GM19467 (cell line): Measurements from ENCODE around the gene CACNB4.

ENCODE experiments used
- ATAC-seq: cut with Tn5 transposase; IDR thresholded peaks from one replicate; pipeline ENCODE4 v1.9.1; 2021; ENCODE audit warnings: mild to moderate bottlenecking, moderate library complexity; ENCODE audit not compliant: unreplicated experiment

The CACNB4 gene

DNA sequence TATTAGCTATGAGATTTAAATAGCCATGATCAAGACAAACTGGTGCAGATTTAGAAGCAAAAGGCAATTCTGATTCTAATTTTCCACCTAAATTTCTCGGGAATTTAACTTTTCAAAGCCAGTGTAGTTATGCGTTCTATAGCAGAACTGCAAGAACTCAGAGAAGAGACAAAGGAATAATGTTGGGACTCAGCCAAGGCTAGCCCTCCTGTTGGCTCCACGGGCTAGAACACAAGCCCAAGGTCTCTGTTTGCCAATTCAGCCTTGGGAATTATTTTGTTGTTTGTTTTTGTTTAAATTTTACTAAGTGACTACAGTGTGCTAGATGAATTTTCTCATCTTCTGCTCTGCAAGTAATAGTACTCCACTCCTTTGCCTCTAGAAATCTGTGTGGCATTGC lies 121.2 kb downstream of the CACNB4 start:
- no peak for ATAC-seq

- peak; percentile 66 for ATAC-seq
Observed at GRCh38 chr2:151976945-151977353, 121.9 kb downstream of the CACNB4 start.

GRCh38 chr2:151975460-151976414 lies 123.1 kb downstream of the CACNB4 start:
- no peak for ATAC-seq

DNA sequence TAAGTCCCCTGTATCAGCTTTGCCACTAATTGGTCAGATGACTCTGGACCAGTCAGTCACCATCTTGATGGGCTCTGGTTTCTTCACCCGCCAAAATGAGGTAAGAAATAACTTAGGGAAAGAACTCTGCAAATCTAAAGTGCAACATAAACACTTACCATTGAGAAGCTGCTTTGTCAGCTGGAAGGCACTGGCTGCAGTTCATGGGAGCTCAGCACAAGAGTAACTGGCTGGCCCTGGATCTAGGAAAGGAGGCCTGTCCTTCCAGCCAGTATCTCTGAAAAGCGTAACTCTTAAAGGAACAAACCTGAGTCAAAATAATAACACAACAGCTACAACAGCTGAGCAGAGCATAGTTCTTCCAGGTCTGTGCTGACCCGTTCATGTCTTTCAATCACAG lies 123.9 kb downstream of the CACNB4 start:
- no peak for ATAC-seq

DNA sequence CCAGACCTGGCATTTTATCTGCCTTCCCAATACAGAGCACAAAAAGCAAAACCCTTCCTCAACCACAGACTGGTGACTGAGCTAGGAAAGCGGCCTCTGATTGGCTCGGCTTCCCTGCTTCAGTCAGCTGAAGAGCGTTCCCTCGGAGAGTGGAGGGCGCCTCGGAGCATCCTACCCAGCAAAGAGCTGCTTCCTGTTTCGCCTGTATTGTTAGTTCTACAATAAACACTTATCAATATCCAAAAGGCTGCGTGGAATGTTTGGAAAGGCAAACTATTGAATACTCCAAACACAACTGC lies 125.0 kb downstream of the CACNB4 start:
- ATAC-seq: no peak

DNA sequence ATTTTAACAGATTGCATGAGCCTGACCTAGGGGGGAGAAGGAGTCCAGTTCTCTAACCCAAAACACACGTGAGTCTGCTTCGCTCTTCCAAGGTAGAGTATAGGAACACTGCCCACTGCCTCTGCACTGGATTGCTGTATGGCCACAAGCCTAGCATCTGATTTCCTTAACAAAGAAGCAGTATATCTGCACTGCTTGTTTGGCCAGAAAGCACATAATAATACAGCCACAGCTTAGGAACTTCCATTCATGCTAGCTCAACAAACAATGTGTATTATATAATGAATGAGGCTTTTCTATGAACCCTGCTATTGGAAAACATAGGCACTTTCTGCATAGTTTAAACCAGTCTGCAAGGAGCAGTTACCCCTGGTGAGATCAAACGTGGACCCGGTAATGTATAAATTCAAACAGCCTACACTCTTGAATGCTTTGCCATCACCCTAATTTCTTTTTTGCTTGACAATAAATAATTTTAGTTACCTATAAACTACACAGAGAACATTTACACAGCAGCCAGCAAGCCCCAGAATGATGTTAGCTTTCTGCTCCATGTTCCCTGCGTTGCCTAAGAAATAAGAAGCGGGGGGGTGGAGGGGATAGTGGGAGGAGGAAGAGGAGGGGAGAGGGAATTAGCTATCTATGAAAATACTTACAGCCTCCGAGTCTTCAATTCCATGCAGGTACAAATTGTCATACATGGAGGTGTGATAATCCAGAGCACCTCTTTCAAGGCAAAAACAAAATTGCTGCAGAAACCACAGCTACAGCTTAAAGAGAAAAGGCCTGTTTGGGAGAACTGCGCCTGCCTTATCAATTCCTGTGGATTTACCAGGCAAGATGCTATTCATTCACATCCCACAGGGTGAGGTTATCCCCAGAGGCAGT lies 125.6 kb downstream of the CACNB4 start:
- no peak for ATAC-seq

- no peak for ATAC-seq
Observed at GRCh38 chr2:151972241-151973012, 126.4 kb downstream of the CACNB4 start.

DNA sequence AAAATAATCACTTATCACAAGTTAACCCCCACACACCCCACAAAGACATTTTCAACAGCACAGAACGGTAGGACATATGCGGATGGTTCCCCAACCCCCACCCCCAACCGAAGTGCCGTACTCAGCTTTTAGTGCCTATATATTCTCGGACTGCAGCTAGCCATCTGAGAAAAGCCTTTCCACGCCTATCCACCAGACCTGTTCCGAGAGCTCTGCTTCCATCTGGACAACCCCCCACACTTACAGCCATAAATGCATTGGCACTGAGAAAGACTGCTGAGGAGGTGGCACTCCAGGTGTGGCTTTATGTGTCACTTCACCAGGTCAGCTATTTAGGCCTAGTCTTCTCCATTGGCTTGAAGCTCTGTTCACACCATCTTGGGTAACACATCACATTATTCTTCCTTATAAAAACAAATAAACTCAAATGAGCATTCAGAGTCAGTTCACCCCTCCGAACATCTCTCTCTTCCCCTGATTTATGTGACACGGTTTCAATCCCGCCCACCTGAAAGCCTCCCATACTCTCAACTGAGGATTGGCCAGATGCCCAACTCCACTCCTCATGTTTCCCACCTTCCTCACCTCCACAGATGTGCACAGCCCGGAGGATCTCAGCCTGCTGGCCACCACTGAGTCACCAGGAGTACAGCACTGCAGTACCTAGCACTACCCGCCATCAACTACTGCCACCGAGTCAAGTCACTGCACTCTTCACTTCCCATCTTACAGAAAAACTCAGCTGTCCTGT lies 127.4 kb downstream of the CACNB4 start:
- no peak for ATAC-seq

GRCh38 chr2:151968770-151969470 lies 129.9 kb downstream of the CACNB4 start:
- no peak for ATAC-seq

DNA sequence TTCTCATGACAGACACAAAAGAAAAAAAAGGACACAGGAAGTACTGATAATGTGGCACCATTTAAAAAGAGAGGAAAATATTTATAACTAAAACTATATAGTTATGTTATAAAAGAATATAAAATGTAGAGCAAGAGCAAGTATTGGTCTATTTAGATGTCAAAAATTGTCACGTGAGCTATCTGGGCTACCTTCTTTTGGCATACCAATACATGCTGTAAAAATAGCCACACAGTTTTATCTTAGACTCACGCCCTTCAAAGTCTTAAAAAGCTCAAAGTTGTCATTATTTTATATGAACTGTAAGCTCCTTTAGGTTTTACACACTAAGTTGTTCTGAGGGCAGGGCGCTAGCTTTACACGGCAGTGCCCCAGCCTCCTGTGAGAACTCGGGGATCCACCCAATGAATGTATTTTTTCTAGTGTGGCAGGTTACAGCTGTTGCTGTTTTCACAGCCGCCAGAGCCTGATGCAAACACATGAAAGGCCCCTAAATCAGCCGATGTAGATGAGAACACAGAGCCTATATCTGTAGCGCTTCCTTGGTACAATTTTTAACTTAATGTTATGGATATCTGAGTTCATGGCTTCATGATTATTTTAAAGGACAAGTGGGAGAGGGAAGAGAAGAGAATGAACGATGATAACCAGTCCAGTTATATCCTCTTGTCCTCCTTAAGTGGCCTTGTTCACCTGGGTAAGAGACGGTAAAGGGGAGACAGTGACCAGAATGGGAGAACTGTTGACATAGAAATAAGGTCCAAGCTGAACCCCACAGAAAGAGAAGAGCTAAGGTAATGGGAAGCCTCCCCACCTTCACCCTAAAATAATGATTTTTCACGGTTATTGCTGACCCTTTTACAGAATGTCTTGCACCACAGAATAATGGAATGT lies 130.8 kb downstream of the CACNB4 start:
- no peak for ATAC-seq

DNA sequence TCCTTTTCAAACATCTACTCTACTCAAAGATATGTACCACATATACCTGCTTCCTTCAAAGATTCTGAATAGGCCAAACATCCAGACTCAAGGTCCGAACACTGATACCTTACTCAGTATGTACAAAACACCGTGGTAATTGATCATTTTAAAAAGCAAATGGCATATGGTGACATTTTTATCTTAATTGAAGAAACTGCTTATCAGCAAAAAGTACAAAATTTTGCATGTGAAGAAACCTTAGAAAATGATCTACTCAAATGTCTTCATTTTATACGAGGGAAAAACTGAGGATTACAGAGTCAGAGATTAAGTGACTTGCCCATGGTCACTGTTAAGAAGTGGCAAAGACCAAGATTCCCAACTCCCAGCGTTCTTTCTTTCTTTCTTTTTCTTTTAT lies 133.0 kb downstream of the CACNB4 start:
- no peak for ATAC-seq

DNA sequence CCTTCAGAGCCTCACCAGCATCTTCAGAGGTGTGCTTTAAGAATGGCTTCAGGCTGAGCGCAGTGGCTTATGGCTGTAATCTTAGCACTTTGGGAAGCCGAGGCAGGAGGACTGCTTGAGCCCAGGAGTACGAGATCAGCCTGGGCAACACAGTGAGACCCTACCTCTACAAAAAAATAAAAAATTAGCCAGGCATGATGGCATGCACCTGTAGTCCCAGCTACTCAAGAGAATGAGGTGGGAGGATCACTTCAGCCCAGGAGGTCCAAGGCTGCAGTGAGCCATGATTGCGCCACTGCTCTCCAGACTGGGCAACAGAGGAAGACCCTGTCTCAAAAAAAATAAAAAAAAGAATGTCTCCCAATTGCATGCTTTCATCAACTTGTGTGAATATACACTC lies 137.3 kb downstream of the CACNB4 start:
- no peak for ATAC-seq

GRCh38 chr2:151959238-151959637 lies 139.6 kb downstream of the CACNB4 start:
- no peak for ATAC-seq

DNA sequence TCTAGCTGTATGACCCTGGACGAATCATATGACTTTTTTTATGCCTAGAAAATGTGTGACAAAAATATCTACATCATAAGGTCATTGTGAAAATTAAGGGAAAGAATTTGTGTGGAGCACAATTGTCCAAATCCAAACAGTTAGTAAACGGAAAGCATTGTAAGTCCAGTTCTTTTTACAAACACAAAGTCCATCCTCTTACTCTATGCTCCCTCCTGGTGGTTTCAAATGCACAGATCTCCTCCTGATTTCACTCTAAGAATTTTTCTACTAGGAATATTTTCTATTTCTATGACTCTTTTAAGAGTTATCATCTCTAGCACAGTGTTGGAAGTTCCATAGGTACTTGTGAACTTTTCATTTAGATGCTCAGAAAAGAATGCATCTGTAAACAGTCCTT lies 145.4 kb downstream of the CACNB4 start:
- no peak for ATAC-seq

- ATAC-seq: no peak
Observed at GRCh38 chr2:151952691-151953456, 146.0 kb downstream of the CACNB4 start.

DNA sequence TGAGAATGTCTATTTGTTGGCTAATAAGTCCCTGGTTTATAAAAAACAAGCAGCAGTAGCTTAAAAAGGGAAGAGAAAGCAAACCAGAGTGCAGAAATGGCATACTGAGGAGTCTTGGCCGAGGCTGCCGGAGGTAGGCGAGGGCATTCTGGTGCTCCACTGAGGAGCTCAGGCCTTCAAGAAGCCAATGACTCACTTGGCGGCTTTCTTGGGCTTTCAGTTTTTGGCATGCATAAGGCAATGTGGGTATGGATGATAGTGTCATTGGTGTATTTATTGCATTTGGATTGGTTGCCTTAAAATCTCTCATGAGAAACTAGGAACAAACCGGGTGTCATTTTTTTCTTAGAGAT lies 151.1 kb downstream of the CACNB4 start:
- peak; percentile 23 for ATAC-seq

GRCh38 chr2:151946899-151947812 lies 151.7 kb downstream of the CACNB4 start:
- peak; percentile 80 for ATAC-seq
